HG03108 (cell line): ENCODE measurements around the gene ADCY2.

Experiments
- ATAC-seq: cut with Tn5 transposase; IDR thresholded peaks from one replicate; pipeline ENCODE4 v1.9.1; 2021; ENCODE audit warnings: moderate library complexity; ENCODE audit not compliant: unreplicated experiment

Gene ADCY2

DNA sequence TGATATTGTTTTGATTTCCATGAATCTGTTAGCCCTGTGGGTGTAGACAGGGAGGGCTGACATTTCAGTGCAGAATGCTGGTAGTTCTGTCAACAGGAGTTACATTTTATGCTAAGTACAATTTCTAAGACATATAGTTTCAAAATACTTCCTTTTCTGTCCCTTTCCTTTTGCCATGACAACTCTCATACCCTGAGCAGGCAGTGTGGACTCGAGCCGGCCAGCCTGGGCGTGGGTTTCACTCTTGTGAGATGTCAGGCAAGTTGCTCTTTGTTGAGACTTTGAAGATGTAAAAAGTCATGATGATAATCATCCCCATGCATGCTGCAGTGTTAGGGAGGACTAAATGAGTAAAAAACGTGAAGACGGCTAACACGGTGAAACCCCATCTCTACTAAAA is 257.1 kb downstream of the ADCY2 start:
- no peak for ATAC-seq

DNA sequence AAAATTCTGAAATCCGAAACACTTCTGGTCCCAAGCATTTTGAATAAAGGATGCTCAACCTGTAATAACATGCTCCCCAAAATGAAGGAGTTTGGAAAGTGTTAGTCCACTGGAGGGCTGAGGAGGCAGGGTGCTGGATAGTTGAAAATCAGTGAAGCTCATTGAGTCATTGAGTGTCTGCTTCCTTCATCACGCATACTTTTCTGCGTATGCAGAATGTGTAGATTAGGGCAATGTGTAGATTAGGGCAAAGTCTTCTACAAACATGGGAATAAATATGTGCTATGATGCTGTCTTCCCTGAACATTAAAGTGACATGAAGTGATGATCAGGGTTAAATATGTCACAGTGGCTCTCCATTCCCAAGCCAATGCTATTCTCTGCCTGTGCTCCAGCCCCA is 261.2 kb downstream of the ADCY2 start:
- ATAC-seq, result no peak

DNA sequence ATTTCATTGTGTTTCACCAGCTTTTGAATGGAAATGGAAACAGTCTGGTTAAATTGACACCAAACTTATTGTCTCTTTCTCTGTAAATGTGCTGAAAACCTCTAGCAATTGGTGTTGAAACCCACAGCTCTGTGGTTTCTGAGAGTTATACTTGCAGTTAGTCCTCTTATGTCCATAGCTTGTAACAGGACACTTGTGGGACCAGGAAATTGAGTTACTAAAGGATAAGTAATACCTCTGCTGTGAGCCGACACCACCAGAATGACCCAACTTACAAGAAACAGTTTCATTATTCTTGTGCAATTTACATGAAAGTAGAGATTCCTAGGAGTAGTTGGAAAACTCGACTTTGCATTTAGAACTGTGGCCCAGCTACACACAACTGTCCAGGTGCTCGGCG is 263.5 kb downstream of the ADCY2 start:
- ATAC-seq, result no peak

DNA sequence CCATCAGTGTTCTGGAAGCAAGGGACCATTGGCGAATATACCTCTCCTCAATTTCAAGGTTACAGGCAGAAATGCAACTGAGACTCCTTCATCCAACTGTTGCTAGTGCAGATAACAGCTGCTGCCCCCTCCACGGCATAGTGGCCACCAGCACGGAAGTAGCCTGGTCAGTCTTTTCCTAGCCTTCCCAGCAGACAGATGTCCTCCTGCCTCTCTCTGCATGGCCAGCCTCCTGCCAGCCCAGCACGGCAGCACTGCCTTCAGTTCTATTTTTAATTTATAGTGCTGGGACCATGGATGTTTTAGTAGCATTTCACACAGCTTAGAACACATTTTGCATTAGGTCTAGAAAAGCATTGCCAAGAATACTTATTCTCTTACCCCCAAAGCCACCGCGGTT is 266.4 kb downstream of the ADCY2 start:
- ATAC-seq, result no peak

DNA sequence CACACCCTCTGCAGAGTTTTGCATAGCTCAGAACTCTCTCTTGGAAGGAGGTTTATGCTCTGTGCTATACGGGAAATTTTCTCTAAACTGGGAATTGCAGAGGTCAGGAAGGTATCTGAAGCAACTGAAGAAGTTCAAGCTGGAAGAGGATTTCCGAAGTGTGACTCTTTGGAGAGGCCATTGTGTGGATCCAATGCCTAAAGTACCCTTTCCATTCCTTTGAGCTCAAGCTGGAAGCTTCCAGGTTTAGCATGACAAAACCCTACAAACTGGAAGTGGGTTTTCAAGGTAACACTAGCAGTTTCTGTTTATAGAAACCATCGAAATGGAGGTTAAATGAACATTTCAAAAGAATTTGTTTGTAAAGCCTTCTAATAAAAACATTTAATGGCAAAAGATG is 267.9 kb downstream of the ADCY2 start:
- no peak for ATAC-seq

DNA sequence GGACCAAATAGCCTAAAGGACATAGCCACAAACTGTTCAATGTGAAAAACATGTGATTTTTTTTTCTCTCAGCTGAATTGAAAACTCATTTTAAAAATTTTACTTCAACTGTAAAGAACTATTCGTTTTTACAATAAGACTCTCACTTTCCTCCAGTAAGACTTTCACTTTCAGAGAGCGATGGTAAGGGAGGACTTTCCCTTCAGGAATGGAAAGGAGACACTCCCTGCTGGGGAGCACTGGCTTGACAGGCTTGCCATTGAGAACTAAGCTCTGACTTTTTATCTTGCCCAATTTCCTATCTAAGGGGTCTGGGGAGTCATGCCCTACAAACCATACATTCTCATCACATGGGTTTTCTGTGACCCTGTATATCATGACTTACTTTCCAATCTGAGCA is 268.3 kb downstream of the ADCY2 start:
- ATAC-seq, result no peak

DNA sequence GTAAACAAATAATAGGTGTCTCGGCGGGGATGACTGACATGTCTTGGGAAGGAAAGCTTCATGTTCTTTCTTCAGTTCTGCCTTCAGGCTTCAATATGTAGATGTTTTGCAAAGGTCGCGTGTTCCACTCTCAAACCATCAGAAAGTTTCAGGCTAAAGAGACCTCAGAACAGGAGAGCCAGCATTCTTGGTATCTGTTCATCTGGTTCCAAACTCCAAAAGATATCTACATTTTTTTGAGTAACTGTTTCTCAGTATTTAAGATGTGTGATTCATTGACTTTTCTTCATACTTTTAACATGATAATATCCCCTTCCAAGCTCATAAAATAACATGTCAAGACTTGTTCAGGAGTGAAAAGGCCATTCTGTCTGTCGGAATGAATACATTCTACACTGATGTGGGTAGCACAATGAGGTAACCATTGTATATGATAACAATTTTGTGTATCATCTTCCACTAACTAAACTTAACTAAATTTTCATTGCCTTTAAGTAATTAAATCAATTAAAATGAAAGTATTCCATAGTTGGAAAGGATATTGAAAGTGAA is 271.4 kb downstream of the ADCY2 start:
- no peak for ATAC-seq

DNA sequence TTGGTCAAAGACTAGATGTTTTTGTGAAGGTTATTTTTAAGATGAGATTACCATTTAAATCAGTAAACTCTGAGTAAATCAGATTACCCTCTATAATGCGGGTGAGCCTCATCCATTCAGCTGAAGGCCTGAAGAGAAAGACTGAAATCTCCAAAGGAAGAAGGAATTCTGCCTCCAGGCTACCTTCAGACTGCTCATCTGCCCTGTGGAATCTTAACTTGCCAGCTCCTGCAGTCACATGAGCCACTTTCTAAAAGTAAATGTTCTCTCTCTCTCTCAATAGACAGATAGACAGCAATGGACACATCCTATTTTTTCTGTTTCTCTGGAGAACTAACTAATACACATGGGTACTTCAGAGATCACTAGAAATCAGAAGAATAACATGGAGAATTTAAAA is 272.2 kb downstream of the ADCY2 start:
- no peak for ATAC-seq

DNA sequence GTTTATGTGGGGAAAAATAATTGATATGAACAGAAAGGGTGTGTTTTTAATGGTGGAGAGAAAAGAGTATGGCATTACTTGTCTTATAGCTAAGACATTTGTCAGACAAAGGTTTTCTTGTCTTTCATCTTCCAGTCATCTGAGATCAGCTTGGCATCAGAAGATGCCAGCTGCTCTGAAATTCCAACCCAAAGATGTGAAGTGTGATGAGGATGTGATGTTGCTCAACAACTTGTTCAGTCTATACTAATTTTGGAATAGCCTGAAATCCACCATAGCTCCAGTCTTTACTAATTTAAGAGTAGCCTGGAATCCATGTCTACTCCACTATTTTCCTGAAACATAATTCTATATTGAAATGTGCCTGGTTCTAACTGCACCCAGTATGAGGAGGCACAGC is 272.7 kb downstream of the ADCY2 start:
- no peak for ATAC-seq

DNA sequence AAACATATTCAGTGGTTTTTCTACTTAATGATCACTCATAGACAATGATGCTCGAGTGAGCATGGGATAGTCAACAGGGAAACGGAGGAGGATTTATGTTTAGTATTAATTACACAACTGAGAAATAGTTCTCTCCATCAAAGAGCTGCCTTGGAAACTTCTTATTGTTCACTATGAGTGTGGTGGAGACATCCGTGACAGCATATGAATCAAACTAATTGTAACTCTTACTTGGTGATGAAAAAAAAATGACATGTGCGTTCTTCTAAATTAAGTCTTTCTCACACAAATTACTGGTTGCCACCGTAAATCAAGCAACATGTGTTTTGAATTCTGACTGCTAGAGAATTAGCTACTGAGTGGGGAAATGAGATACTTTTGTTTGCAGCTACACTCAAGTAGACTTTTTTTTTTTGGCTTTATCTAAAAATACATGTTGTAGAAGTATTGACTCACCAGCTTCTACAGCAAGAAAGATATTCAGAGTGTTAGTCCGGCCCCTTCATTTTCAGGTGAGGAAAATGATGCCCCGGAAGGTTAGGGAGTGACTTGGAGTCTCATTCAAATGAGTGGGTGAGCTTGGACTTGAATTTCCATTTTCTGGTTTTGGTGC is 275.5 kb downstream of the ADCY2 start:
- ATAC-seq, result no peak

DNA sequence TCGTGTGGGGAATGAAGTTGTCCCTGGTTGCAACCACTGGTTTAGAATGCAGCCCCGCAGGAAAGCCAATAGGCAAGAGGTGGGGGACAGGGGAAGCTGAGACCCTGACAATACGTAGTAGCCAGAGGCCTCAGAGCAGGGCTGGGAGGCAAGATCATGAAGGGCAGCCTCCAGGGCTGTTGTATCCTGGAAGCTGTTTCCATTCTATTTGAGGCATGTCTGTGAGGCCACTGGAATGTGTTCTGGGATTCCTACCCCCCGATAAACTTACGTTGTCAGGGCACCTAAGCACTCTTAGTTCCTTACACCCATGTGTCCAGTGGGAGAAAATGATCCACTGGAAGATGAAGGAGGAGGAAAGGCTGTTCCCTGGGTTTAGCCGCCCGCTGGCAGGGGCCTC is 277.7 kb downstream of the ADCY2 start:
- ATAC-seq, result no peak

DNA sequence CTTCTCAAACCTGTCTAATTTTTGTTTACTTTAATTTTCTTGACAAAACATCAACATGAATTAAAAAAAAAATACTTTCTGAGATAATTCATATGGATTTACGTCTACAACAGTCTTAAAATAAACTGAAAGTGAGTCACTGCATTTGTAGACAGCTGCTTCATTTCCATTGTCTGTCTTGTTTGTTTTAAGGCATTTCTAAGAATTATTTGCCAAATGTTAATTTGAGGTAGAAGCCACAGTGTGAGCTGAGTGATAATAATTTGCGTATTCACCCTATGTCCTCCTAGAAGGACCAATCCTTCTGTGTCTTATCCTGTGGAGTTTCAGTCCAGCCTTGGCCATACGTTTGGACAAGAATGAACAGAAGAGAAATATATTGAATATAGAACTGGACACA is 280.5 kb downstream of the ADCY2 start:
- no peak for ATAC-seq

DNA sequence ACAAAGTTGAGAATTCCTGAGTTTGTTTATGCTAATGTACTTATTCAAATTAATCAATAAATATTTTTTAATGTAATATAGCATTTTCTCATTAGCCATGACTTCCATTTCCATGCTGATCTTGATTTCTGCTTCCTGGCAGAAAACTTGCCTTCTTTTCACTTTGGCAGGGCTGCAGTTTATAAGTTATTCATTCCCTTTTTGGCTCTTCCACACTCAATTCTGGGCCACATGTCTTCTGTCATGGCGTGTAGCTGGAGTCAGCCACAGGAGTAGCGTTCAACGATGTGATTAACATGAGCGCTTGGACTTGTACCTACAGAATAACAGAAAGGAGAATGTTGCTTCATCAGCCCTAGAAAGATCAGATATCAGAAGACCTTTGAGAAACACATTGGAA is 282.1 kb downstream of the ADCY2 start:
- no peak for ATAC-seq

DNA sequence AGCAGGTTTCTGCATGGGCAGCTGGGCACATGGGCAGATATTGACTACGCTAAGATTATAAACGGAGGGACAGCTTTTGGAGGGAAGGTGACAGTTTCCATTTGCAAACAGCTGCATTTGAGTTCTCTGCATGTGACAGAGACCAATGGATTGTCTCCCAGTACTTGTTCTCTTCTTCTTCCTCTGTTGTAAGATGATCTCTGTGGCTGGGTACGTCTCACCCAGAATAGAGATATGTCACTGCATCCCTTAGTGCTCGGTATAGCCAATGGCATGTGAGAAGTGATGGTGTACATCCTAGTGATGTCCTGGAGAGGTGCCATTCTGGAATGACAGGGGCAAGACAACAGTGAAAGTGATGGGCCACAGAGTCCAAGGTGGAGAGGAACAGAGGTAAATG is 283.7 kb downstream of the ADCY2 start:
- ATAC-seq, result no peak

DNA sequence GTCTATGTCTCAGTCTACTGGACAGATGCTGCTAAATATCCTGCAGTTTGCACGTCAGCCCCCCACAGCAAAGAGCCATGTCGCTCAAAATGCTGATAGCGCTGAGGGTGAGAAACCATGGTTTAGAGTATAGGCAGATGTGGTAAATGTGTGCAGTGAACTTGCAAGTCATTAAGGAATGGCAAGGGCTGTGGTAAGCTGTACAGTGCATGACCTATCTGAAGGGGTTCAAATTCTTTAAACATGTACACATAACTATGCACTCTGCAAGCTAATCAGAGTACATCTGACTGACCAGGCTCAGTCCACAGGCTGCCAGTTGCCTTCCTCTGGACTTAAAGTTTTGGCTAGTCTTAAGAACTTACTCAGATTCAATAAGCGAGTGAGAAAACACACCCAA is 284.3 kb downstream of the ADCY2 start:
- no peak for ATAC-seq

DNA sequence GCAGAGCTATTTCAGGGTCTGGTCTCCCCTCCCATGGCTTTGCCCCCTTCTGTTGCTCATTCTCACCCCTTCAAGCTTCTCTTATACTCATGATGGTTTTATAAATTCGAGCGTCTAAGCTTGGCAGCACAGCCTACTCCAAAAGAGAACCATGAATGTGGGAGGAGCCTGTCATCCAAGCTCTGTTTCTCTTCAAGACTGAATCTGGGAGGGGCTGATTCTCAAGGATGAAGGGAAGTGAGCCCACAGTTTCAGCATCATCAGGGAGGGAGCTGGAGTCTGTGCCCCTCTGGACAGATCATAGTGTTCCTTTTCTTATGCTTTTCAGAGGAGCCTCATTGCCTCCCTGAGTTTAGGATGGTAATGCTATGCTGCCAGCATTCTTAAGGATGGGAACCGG is 286.4 kb downstream of the ADCY2 start:
- no peak for ATAC-seq

DNA sequence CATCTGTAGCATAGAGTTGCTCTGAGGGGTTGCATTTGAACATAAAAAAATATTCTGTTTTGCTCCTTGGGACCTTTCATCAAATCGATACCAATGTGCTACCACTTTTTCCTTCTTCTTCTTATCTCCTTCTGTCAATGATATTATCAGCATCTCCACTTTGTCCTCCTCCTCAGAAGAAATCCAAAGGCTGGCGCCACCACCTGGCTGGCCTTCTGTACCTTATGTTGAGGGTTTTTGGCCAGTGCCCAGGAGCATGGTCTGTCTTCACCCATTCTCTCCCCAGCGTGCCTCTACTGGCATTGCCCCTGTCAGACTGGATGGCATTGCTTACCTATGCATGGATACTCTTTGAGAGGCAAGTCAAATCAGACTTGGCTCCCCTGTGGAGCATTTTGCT is 287.8 kb downstream of the ADCY2 start:
- ATAC-seq, result no peak

DNA sequence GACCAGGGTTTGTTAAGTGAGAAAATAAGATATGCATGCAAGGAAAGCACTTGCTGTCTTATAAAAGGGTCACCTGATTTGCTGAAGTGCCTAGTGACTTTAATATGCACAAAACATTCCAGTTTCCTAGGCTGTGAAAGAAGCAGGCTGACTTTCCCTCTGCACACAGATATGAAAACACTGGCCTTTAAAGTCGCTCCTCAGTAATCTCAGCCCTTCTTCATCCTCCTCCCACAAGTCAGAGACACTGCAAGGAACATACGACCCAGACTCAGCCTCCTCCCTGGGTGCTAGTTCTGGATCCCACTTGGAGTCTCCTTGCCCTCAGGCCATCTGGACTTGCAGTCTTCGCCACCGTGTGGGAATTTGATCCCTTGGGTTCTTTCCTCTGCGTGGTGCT is 288.9 kb downstream of the ADCY2 start:
- no peak for ATAC-seq

DNA sequence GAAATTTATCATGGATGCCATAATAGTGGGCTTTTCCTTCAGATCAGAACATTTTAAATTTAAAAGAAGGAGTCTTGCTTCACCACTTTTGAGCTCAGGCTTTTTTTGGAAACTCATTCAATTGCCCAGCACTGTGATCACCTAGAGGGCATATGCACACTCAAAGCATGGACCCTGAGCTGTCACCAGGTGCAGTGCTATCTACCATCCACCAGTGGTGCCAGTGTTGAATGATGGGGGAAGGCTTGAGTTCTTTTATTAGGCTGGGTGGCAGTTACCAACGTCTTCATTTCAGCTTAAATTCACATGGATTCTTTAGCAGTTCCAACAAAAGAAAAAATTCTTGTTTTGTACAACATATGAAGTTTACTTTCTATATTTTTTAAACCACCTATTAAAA is 290.9 kb downstream of the ADCY2 start:
- ATAC-seq, result no peak

DNA sequence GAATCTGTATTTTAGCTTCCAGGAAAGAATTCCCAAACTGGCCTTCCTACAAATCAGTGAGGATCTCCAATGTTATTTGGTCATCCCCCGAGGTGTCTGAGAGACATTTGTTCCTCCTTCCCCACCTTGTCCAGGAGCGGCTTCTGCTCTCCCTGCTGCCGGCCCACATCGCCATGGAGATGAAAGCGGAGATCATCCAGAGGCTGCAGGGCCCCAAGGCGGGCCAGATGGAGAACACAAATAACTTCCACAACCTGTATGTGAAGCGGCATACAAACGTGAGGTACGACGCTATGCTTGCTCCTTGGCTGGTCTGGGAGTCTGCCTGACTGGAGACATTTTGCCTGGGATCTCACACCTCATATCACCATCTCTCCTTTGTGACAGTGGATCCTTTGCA is 294.6 kb downstream of the ADCY2 start:
- no peak for ATAC-seq

DNA sequence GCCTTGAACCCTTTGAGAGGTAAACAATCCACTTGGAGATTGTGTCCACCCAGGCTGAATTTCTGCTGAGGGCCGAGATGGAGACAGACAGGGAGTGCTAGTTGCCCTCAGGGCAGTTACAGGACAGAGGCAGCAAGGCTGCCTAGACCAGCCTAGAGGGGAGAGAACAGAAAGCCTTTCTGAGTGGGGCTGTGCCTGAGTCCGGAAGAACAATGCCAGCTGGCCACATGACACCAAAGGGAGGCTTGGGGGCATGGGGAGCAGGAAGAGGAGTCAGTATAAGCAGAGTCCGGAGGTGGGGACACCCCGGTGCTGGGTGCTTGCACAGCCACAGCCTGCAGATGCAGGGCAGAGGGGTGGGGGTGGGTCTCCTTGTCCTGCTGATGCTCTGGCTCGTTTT is 309.3 kb downstream of the ADCY2 start:
- ATAC-seq, result no peak

DNA sequence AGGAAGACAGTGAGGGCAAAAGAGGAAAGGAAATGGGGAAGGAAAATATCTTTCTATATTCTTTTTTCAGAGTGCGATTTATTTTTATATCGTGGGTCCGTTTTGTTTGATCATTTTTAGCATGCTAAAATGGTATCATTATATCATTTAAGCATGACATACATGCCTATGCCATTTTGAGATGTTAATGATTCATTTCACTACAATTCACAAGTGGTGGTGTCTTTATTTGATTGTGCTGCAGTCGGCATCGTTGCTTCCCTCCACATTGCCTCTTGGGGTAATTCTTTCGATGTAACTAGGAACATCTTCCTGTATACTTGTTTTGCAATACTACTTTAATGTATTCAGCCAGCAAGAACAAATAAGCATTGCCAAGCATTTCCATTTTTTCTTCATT is 309.8 kb downstream of the ADCY2 start:
- ATAC-seq, result no peak

DNA sequence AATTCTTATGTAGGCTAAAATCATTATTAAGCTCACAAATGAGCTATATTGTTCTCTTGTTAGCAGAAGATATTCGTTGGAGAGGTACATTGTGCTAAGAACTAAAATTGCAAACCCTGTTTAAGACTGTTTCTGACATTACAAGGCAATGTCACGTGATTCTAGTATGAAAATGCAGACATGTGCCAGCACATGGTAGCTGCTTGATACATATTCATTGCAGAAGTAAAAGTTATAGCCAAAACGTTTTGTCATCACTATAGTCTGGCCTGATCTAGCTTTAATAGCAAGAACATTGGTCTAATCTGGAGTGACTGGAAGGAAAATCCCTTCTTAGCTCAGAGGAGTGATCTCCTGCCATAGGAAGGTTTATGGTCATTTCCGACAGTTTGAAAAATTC is 310.3 kb downstream of the ADCY2 start:
- no peak for ATAC-seq
